Type B pancreatic cell (in vitro differentiated cells): Measurements from ENCODE around the gene PAX7. TPM values are rescaled to one million over a fixed set of nuclear protein-coding genes. Genes with fewer than 3 reads are reported as not detected.
"Not testable (repeated sequence)": the region's sequence is repeated elsewhere in the genome, so short reads cannot be mapped to it uniquely, and the experiment has no call there.

Experiments used
- DNase-seq: peaks from one replicate; pipeline ENCODE4 v3.0.0; 2021; ENCODE audit warnings: mixed read lengths; ENCODE audit not compliant: unreplicated experiment; ENCODE audit errors: extremely low spot score
- H3K27ac Mint-ChIP-seq: 2 replicates; pipeline ENCODE4 v1.8.0; 2021; ENCODE audit warnings: mild to moderate bottlenecking, mixed read lengths
- H3K27me3 Mint-ChIP-seq: 2 replicates; pipeline ENCODE4 v1.8.0; 2021; ENCODE audit warnings: mixed read lengths
- H3K36me3 Mint-ChIP-seq: 2 replicates; pipeline ENCODE4 v1.8.0; 2021; ENCODE audit warnings: mixed read lengths
- H3K4me1 Mint-ChIP-seq: one replicate; pipeline ENCODE4 v1.8.0; 2021; ENCODE audit warnings: mixed read lengths; ENCODE audit not compliant: unreplicated experiment
- H3K4me3 Mint-ChIP-seq: 2 replicates; pipeline ENCODE4 v1.8.0; 2021; ENCODE audit warnings: mild to moderate bottlenecking, mixed read lengths
- H3K9me3 Mint-ChIP-seq: 2 replicates; pipeline ENCODE4 v1.8.0; 2021; ENCODE audit warnings: mixed read lengths
- CTCF ChIP-seq: fragments of 200-600 bp; sonication (generic); conservative IDR thresholded peaks from 2 replicates; pipeline ENCODE4 v1.5.0; 2021; ENCODE audit warnings: antibody characterized with exemption, mild to moderate bottlenecking
- total RNA-seq: library from RNA; stranded (reverse); gene quantifications from 2 replicates; pipeline ENCODE4 v1.2.1, GENCODE V29; 2021; ENCODE audit warnings: low replicate concordance

The PAX7 gene
- total RNA-seq, 1 donor from 2014 or later = 2.9 TPM

DNA sequence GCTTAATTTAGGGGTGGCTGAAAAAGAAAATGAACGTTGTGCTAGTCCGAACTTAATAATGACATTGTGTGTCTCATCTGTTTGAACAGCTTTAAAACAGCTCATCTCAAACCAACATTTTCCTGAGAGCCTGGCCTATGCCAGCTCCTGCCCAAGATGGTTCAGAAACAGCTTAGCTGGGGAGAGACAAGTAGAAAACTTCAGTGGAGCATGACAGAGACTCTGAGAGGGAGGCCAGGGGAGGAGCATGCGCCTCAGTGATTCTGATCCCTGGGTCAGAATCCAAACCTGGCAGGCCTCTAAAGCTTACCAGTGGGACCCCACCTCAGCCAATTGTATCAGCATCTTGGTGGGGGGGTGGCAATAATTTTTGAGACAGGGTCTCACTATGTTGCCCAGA lies 129.5 kb downstream of the PAX7 start:
- Mint-ChIP-seq H3K36me3 (no peaks in the 10 kb centered on the region), H3K27ac (no peak overlapping the region), H3K9me3 (peaks cover 4% of the 10 kb centered on the region), H3K4me3 (no peak overlapping the region), H3K4me1 (no peaks in the 10 kb centered on the region), H3K27me3 (peaks cover 53% of the 10 kb centered on the region)
- DNase-seq = no peak
- no peak for TF ChIP-seq CTCF

GRCh38 chr1:18761948-18762840 lies 131.5 kb downstream of the PAX7 start:
- Mint-ChIP-seq H3K27me3 (peaks cover 58% of the 10 kb centered on the region), H3K4me1 (no peaks in the 10 kb centered on the region), H3K9me3 (peaks cover 4% of the 10 kb centered on the region), H3K4me3 (no peak overlapping the region), H3K36me3 (no peaks in the 10 kb centered on the region), H3K27ac (no peak overlapping the region)
- DNase-seq = no peak
- no peak for TF ChIP-seq CTCF

GRCh38 chr1:18764362-18764761 lies 133.7 kb downstream of the PAX7 start:
- Mint-ChIP-seq H3K36me3 (no peaks in the 10 kb centered on the region), H3K4me1 (no peaks in the 10 kb centered on the region), H3K27me3 (peaks cover 57% of the 10 kb centered on the region), H3K9me3 (no peaks in the 10 kb centered on the region), H3K4me3 (no peak overlapping the region), H3K27ac (no peak overlapping the region)
- DNase-seq = no peak
- TF ChIP-seq CTCF = no peak

DNA sequence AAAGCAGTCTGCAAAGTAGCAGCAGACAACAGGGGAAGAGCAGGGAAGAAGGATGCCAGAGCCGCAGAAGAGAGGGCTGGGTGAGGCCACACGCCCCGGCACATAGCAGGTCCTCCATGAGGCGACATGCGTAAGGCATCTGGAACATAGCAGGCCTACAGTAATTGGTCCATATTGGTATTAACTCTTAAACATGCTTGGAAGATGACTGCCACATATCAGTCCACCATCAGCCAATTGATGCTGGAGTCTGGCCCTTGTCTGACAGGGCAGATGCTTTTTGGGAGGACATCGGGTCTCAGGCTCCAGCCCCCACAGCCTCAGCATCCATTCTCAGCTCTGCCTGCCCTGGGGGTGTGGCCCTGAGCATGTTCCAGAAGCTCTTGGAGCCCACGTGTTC lies 135.1 kb downstream of the PAX7 start:
- Mint-ChIP-seq H3K4me3 (no peak overlapping the region), H3K27me3 (peaks cover 68% of the 10 kb centered on the region), H3K4me1 (no peaks in the 10 kb centered on the region), H3K36me3 (no peaks in the 10 kb centered on the region), H3K27ac (no peak overlapping the region), H3K9me3 (no peaks in the 10 kb centered on the region)
- no peak for TF ChIP-seq CTCF
- no peak for DNase-seq

GRCh38 chr1:18766328-18766727 lies 135.7 kb downstream of the PAX7 start:
- no peak overlapping the region for H3K4me3 Mint-ChIP-seq
- DNase-seq = no peak
- no peak for TF ChIP-seq CTCF
- H3K36me3 Mint-ChIP-seq = no peaks in the 10 kb centered on the region
- H3K27me3 Mint-ChIP-seq = peaks cover 68% of the 10 kb centered on the region
- H3K9me3 Mint-ChIP-seq = no peaks in the 10 kb centered on the region
- H3K4me1 Mint-ChIP-seq = no peaks in the 10 kb centered on the region
- H3K27ac Mint-ChIP-seq = no peak overlapping the region

- H3K27ac Mint-ChIP-seq, DNase-seq, H3K4me3 Mint-ChIP-seq, H3K4me1 Mint-ChIP-seq, H3K36me3 Mint-ChIP-seq, H3K9me3 Mint-ChIP-seq: not testable (repeated sequence)
- peaks cover 70% of the 10 kb centered on the region for H3K27me3 Mint-ChIP-seq
Observed at GRCh38 chr1:18767576-18767975, 136.9 kb downstream of the PAX7 start.
